LNCAP (cell line): ENCODE data around the gene MUC5B.

Experiments used
- CTCF ChIP-seq: fragments of 450-650 bp; IDR thresholded peaks from 2 replicates; pipeline ENCODE4 v1.5.1; 2017; ENCODE audit warnings: mild to moderate bottlenecking

MUC5B gene

GRCh38 chr11:1308743-1309497, 86.1 kb downstream of the MUC5B start:
- no peak for TF ChIP-seq CTCF

- no peak; the same call in 1 of the 2 replicates for TF ChIP-seq CTCF
These were observed 86.8 kb downstream of the MUC5B start, which contains the start of gene TOLLIP for GRCh38 chr11:1309498-1310317. Gene TOLLIP (minus strand): TSS chr11:1309632. CDS start chr11:1309498, 134 bp downstream.

DNA sequence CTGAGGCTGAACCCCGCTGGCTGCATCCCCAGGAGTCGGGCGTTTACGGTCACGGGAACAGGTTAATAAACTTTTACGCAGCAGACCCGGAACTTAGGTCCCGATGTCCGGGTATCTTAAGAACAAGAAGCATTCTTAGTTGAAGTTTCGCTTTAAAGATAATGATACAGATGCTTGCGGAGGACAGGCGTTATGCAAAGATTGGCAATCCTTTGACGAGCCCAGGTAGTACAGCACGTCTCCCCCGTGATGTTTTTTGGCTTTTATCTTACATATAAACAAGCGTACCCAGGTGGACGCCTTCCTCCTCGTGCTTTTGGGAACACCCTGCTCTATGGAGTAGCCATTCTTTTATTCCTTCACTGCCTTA, 87.4 kb downstream of the MUC5B start:
- TF ChIP-seq CTCF: no peak

DNA sequence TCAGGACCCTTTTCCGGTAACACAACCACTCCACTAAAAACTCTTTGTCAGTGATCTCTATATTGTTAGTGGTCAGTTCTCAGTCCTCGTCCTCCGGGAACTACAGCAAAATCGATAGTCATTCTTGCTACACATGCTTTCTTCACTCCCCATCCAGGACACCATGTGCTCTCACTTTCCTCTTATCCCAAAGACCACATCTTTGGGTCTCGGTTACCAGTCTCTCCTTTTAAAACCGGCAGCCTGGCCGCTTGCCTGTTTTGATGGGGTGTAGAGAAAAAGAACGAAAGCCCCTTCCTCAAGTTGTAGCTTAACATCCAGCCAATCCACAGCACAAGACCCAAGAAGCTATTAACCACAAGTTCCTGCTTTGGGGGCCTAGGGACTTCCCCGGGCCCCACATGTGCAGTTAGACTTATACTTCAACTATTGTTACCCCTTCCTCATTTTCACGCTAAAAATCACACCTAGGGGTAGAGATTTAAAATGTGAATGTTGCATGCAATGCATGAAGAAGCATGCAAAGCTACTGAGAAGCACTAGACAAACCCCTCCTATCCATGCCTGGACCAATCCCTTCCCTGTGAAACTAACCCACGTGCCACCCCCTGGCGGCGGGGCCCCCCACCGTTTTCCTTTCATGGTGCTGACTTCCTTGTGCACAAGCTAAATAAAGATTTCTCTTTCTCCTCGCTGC, 88.1 kb downstream of the MUC5B start:
- TF ChIP-seq CTCF: no peak
